Embryonic facial prominence (tissue), 1 donor: ENCODE data around the gene RHEX.

Experiments
- DNase-seq: peaks from one replicate; pipeline ENCODE4 v3.0.0-alpha.2; 2016; ENCODE audit errors: extremely low spot score

RHEX gene

GRCh38 chr1:206116191-206116872 lies 63.4 kb downstream of the RHEX start:
- no peak for DNase-seq

DNA sequence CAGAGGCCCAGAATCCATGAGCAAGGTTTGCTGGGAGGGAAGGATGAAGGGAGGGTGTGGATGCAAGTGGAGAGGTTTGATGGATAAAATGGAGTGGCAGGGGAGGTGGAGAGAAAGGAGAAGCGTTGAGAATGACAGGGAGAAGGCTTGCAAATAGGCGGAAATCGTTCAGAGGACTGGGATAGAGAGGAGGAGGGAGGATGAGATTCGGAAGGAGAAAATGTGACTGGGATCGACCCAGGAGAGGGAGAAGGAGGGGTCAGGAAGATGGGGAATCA lies 63.8 kb downstream of the RHEX start:
- DNase-seq, result no peak

DNA sequence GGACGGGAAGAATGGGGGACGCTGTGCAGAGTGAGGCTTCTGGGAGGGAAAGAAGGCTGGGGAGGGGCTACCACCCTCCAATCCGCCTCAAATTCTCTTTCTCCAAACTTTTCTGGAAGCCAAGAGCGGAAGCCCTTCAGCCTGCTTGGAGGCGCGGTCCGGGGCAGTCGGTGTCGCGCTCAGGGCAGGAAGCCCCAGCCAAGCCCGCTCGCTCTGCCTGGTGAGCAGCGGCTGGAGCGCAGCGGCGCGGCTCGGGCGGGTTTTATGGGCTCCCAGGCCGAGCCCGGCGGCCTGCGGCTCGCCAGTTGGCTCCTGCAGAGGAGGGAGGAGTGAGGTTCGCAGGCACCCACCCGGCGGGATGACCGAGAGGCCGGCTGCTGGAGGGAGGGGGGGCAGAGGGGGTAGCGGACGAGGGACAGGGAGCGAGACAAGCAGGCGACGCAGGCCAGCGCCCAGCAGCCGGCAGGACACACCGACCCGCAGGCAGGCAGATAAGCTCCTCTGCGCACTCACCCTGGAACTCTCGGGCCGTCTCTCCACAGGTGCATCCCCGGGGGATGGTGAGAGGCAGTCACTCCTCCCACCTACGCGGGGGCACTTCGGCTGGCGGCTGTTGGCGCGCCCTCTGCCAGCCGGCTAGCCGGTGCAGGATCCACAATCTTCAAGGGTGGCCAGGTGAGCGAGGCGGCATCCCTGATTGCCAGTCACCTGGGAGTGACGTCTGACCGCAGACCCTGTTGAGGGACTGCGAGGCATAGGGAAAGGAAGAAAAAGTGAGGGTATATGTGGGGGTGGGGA lies 64.4 kb downstream of the RHEX start, which contains the start of gene AVPR1B:
Gene AVPR1B, minus strand, starts transcription at position 238 of the 798 bp plus-strand sequence. CDS start 498 bp downstream, outside the sequence.
- no peak for DNase-seq

- no peak for DNase-seq
Observed at GRCh38 chr1:206120406-206120805, 67.4 kb downstream of the RHEX start.

DNA sequence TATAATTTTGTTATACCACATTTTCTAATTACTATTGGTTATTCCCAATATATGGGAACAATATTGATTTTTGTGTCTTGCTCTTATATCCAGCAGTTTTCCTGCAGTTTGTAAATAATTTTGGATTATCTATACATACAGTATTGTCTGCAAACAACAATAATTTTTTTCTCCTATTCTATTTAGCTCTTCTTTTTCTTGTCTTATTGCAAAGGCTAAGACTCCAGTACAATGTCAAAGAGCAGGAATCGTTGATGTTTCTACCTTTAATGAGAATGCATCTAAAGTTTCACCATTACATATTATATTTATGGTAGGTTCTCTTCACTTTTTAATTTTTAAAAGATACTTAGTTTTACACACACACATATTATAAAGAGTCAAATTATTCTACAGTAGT lies 68.3 kb downstream of the RHEX start:
- no peak for DNase-seq

GRCh38 chr1:206122686-206123085 lies 69.7 kb downstream of the RHEX start:
- DNase-seq, result no peak

DNA sequence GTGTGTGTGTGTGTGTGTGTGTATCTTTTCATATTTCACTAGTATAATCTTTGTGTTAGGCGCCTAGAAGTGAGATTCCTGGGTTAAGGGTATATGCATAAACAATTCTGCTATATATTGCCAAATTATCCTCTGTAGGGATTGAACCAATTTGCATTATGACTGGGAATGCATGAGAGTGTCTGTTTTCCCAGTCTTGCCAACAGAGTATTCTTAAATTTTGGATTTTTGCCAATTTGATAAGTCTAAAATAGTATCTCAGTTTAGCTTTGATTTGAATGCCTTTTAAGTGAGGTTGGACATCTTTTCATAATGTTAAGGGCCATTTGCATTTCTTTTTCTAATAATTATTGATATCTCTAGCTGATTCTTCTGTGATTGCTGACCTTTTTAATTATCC lies 72.4 kb downstream of the RHEX start:
- no peak for DNase-seq

GRCh38 chr1:206127336-206127735 lies 74.4 kb downstream of the RHEX start:
- DNase-seq, result no peak

- no peak for DNase-seq
Observed at GRCh38 chr1:206128196-206128595, 75.2 kb downstream of the RHEX start.

- DNase-seq, result no peak
Observed at GRCh38 chr1:206131037-206131436, 78.1 kb downstream of the RHEX start.

DNA sequence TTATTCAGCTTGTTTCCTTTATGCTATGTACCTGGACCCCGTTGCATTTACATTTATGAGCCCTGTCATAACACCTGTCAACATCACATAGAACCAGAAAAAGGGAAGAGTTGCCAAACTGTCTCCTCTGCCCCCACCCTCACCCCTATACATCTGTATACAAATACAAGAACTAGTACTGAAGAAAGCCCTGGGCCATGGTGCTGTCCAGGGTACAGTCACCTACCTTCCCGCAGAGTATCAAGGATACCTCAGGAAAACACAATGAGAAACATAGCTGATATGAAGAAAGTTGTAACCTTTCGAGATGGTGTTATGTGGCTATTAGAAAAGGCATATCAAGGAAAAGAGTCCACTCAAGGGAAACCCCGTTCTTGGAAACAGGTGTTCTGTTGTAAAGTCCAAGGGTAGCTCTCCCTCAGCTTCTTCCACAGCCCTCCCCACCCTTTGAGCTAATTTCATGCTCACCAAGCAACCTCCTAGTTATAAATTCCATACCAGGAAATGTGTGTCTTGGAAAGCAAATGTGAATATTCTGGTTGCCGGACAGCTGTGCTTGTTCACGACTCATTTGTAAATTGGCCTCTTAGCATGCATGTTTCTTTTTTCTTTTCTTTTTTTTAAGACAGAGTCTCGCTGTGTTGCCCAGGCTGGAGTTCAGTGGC lies 80.9 kb downstream of the RHEX start:
- no peak for DNase-seq

DNA sequence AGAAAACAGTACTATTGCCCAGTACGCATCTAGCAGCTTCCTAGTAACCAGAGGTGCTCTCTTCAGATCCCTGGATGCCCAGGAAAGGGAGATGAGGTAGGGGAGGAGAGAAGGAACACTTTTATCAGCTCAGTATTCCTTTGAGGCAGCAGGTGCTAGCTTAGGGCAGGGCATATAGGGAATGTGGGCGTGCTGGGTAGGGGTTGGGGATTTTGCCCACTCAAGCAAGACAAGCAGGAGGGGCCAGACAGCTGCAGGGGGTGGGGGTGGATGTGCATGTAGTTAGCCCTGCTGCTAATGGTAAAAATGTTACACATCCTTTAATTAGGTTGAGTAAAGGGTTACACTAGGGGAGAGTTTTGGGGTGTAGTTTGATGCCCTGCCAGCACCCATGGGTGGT lies 82.3 kb downstream of the RHEX start:
- no peak for DNase-seq

DNA sequence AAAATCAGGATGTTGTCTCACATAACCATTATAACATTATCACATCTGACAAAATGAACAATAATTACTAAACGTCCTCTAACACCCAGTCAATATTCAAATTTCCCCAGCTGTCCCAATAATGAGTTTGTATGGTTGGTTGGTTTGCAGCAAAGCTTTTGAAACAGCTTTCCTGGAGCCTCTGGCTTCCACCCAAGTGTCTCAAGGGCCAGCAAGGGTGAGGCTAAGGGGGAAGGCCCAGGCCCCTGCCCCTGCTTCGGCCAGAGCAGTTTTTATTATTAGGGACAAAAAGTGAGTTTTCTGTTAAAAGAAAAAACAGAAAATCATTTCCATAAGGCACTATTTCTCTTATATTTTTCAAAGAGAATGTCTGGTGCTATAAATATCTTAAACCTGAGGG lies 83.3 kb downstream of the RHEX start:
- DNase-seq, result no peak

- DNase-seq, result no peak
Observed at GRCh38 chr1:206142011-206142410, 89.0 kb downstream of the RHEX start.

DNA sequence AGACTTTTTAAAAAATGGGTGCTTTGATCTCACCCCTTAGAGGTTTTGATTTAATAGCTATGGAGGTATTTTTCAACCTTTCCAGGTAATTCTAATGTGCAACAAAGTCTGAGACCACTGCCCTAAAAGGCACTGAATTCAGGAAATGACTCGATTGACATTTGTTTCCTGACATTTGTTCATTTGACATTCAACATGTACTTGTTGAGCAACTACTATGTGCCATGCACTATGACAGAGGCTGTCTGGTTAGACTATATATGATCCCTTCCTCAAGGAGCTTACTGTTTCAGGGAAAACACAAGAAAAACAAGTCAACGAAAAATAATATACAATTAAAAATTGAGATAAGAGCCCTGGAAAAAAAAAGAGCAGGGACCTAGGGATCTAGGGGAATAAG lies 89.8 kb downstream of the RHEX start:
- DNase-seq, result no peak

- no peak for DNase-seq
Observed at GRCh38 chr1:206143537-206144172, 90.7 kb downstream of the RHEX start.

- DNase-seq, result no peak
Observed at GRCh38 chr1:206144605-206145004, 91.6 kb downstream of the RHEX start.

DNA sequence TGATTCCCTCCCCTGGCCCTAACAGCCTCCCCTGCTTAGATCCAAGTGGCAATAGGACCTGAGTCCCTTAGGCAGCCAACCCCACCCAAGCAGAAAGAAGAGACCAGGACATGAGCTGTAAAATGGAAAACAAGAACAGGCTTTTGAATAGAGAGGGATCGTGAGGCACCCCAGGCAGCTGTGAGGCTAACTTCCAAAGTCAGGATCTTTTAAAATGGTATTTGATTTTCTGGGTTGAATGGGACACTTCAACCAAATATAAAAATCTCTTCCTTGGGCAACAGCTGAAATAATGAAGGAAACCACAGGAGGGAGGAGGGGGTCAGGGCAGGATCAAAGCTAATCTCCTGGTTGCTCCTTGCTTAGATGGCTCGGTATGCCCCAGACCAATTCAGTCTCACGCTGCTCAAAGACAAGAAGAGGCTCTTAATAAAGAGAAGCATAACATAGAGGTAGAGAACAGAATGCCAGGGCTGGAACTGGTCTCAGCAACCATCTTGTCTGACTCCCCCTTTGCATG lies 92.9 kb downstream of the RHEX start:
- DNase-seq, result no peak
